ENCODE measurements around the gene RHOXF1.

The RHOXF1 gene

DNA sequence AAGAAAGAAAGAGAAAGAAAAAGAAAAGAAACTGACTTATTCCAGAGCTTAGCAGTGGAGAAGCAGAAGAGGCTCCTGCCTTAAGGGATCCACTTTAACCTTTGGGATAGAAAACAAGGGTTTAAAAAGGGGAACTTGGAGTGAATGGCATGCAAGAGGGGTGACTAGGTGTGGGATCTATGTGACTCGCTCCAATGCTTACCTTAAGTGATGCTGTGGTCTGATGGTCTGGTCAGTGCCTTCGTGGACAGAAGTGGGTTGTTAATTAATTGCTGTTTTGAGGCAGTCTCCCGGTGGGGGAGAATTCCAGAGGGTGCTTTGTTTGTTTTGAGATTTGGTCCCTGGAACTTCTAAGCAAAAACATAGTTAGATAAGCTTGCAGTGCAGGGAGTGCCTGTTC lies 21.1 kb upstream of the RHOXF1 start:
- TF ChIP-seq CTCF (IDR thresholded peaks at IDR 0.05) = no peak

GRCh38 chrX:120136128-120136527 lies 20.4 kb upstream of the RHOXF1 start:
- no peak for TF ChIP-seq CTCF (IDR thresholded peaks at IDR 0.05)

DNA sequence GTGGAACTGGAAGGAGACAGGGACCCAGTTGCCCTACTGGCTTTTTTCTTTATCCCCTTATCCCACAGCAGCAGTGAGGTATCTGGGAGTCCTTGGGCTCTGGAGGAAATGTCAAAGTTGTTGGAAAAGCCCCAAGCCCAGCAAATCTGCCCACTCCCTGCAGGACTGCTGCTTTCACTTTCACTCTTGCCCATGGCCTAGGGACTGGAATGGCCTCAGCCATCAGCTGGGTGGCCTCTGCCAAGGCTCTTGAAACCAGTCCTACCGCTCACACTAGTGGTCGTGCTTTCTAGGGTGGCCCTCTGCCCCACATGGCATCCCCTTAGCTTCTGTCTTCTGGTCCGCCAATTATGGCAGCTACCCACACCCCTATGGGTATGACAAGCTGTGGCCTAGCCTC lies 9.7 kb upstream of the RHOXF1 start:
- TF ChIP-seq CTCF (IDR thresholded peaks at IDR 0.05) = no peak

DNA sequence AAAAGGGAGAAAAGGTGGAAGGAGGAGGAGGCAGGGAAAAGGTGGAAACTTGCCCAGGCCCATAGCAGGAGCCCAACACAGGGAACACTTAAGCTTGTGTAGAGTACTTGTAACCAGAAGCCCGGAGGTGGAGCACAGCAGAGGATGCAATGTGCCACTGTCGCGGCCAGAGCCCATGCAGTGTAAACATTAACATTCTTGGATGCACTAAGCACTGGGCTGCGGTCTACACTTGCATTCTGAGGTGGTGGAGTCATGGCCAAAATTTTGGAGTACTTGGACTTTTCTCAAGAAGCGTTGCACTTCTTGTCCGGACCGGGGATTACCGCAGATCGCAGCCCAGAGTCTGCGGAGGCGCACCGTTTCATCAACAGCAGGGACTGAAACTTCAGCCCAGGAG lies 4.5 kb upstream of the RHOXF1 start:
- TF ChIP-seq CTCF (IDR thresholded peaks at IDR 0.05) = no peak

DNA sequence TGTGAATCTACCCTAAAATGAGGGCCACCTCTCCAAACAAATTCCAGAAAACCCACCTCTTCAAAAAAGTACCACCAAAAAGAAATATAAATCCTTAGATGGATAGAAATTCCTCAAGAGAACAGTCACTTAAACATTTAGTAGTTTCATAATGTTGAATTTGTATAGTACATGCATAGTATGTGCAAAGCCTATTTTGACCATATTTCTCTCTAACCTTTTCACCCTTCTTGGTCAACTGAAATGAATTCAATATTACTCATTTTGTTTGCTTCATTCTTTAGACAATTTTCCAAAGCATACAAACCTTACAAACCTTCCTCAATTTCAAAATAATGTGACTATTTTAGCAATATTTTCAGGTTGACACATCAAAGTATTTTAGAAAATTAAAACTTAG lies 4.1 kb downstream of the RHOXF1 start:
- no peak for TF ChIP-seq CTCF (IDR thresholded peaks at IDR 0.05)

GRCh38 chrX:120109378-120109777 lies 6.3 kb downstream of the RHOXF1 start:
- no peak for TF ChIP-seq CTCF (IDR thresholded peaks at IDR 0.05)

DNA sequence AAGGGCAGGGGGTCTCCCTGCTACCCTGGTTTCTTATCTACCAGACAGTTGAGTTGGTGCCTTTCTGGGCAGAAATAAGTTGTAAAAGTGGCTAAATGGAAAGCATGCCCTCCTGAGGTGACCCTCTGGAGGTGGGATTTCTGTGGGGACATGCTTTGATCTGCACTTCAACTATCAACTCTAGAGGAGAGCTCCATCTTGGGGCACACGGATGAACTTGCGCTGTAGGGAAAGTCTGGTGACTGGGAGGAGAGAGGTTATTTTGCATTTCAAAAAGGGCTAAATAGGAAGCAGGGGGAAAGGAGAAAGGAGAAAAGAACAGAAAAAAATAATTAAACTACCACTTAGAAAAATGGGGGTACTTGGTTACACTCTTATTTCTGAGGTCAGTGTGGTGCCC lies 25.5 kb downstream of the RHOXF1 start:
- no peak for TF ChIP-seq CTCF (IDR thresholded peaks at IDR 0.05)

DNA sequence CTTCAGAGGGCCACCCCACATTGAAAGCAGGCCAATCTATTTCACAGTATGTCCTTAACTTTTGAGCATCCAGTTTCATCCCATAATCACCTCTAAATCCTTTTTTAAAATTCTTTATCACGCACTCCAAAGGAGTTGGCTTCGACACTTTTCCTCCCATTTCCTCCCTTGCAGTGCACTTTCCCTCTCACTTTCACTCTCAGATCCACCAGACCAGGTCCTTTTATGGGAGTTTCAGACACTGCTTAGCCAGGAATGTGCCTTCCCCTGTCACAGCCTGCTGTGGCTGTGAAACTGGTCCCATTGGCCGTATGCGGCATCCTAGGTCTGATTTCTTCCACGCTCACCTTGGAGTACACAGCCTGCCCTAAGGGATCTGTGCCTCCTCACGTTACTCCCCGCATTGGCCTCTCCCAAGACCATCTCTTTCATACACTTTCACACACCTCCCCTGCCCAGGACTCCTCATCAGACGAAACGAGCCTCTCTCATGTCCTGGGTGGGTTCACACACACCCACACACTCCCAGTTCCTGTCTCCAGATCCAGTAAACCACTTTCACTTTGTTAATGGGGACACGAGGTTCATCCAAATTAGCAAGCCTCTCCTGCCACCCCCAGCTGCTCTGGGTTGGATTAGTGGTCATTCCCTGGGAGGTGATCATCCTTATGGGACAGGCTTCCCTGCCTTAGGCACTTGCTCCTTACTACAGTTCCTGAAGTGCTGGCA lies 28.3 kb downstream of the RHOXF1 start:
- no peak for TF ChIP-seq CTCF (IDR thresholded peaks at IDR 0.05)
